Measurements from ENCODE around the gene KLF18.
"Not testable (repeated sequence)": the region's sequence is repeated elsewhere in the genome, so short reads cannot be mapped to it uniquely, and the experiment has no call there.

KLF18 gene

DNA sequence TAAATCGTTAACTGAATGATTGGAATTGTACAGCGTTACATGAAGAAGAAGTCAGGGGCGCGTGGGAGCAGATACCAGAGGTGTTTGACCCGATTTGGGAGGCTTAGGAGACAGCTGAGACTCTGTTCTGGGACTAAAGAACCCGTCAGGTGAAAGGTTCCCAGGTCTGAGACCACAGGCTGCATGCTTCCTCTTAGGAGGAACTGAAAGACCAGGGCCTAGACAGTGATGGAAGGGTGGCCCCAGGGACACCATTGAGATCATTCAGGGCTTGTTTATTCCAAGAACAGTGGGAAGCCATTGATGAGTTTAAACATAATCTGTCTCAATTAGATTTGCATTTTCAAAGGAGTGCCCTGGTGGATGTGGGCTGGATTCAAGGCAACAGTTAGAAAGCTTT is 21.9 kb downstream of the KLF18 start:
- no peak for DNase-seq

DNA sequence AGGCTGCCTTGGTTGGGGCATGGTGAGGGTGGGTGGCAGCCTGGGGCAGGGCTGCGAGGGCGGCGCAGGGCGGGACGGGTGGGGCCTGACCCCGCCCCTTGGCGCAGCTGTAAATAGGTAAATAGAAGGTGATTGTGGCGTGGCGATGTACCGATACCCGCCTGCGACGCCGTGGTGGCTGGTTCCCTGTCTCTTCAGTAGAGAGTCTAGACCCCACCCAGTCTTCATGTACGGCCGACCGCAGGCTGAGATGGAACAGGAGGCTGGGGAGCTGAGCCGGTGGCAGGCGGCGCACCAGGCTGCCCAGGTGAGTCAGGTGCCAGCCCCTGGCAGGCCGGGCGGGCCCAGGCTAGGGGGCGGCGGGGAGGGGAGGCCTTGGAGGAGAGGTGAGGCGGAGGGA is 22.7 kb downstream of the KLF18 start, which contains the start of gene KLF17:
Gene KLF17 (plus strand): TSS at position 140 of the 400 bp plus-strand sequence. CDS start 87 bp downstream, at position 227.
- no peak for DNase-seq

- not testable (repeated sequence) for DNase-seq
These were observed 24.2 kb downstream of the KLF18 start for GRCh38 chr1:44117272-44117671.

- no peak for DNase-seq
These were observed 27.3 kb downstream of the KLF18 start for GRCh38 chr1:44114098-44114497.

- no peak for DNase-seq
These were observed 28.3 kb downstream of the KLF18 start for GRCh38 chr1:44113095-44113609.

DNA sequence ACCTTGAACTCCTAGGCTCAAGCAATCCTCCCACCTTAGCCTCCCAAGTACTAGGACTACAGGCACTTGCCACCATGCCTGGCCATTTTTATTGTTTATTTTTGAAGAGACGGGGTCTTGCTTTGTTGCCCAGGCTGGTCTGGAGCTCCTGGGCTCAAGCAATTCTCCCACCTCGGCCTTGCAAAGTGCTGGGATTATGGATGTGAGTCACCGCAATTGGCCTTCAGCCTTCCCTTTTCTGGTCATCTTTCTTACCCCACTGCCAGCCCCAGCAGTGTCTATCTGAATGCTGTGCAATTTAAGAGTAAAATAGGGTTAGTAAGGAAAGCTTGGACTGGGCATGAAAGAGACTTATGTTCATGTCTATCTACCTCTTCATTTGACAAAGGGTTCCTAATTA is 28.9 kb downstream of the KLF18 start:
- no peak for DNase-seq

- no peak for DNase-seq
These were observed 29.6 kb downstream of the KLF18 start for GRCh38 chr1:44111861-44112260.

- DNase-seq: no peak
These were observed 30.5 kb downstream of the KLF18 start for GRCh38 chr1:44110916-44111315.

DNA sequence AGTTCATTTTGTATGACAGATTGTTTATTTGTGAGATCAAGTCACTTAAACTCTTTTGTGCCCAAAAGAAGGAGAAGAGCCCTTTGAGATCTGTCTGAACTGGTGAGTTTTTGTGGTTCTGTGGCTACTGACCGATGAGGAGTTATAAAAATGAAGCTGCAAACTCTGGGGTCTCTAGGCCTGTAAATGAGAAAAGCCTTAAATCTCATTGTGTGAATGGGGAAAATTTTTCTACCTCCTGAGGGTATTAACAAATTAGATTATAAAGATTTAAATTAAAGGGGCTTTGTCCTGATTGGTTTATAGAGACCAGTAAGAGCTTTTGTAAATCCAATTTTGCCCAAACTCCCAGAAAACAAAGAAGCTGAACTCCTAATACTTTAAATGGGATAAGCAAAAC is 32.5 kb downstream of the KLF18 start:
- DNase-seq: no peak

GRCh38 chr1:44108241-44108640 is 33.2 kb downstream of the KLF18 start:
- DNase-seq: no peak

- DNase-seq: no peak
These were observed 35.6 kb downstream of the KLF18 start for GRCh38 chr1:44105810-44106209.

DNA sequence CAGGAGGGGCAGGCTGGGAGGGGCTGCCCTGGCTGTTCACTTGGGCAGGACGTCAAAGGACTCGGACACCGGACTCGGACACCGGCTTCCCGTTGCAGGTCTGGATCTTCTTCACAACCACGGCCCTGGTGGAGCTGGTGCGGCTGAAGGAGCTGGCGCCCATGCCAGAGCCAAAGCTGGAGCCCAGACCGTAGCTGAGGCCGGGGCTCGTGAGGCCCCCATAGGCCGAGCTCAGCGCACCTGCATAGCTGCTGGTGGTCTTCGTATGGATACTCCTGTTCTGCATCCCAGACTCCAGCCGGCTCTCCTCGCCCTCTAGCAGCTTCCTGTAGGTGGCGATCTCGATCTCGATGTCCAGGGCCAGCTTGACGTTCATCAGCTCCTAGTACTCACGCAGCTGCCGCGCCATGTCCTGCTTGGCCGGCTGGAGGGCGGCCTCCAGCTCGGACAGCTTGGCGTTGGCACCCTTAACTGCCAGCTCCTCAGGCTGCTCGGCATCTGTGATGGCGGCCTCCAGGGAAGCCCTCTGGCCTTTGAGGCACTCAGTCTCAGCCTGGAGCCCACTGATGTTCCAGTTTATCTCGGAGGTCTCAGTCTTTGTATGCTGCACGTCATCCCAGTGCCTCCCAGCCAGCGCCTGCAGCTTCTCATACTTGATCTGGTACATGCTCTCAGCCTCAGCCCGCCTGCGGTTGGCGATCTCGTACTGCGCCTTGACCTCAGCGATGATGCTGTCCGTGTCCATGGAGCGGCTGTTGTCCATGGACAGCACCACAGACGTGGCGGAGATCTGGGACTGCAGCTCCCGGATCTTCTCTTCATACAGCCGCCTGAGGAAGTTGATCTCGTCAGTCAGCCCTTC is 37.9 kb downstream of the KLF18 start:
- no peak for DNase-seq

DNA sequence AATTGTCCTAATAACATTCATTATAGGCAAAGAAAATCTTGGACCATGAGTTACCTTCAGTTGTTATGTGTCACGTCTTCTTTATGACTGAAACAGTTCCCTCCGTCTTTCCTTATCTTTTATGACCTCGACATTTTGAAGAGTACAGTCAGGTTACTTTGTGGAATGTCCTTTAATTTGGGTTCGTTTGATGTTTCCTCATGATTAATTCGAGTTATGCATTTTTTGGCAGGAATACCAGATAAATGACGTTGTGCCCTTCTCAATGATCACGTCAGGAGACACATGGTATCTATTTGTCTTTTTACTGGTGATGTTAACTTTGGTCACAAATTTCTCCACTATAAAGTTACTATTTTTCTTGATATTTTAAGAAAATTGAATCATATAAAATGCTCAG is 40.1 kb downstream of the KLF18 start:
- no peak for DNase-seq

GRCh38 chr1:44100183-44100868 is 41.1 kb downstream of the KLF18 start:
- DNase-seq: no peak

DNA sequence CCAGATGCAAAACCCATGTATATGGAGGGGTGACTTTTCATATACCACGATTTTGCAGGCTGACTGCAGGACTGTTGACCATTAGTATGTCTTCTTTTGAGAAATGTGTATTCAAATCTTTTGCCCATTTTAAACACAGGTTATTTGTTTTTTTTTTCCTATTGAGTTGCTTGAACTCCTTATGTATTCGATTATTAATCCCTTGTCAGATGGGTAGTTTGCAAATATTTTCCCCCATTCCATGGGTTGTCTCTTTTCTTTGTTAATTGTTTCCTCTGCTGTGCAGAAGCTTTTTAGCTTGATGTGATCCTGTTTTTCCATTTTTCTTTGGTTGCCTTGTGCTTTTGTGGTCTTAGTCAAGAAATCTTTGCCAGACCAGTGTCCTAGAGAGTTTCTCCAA is 47.4 kb downstream of the KLF18 start:
- DNase-seq: no peak

- no peak for DNase-seq
These were observed 50.8 kb downstream of the KLF18 start for GRCh38 chr1:44090429-44091252.

- DNase-seq: no peak
These were observed 51.9 kb downstream of the KLF18 start for GRCh38 chr1:44089371-44090048.

Measured in NCI-H1105 treated with DMSO at 0.1 percent for 48 hours (cell line).